OCI-LY1 (cell line): Measurements from ENCODE around the gene PEX12.

Experiments used
- EZH2 ChIP-seq: fragments of 200-600 bp; sonication (generic), shearing (Covaris generic); IDR thresholded peaks from 2 replicates; pipeline ENCODE4 v1.8.0; 2017; ENCODE audit warnings: borderline replicate concordance, mixed run types, mild to moderate bottlenecking, antibody characterized with exemption, low read length, moderate library complexity, mixed read lengths
- TF ChIP-seq, protein P1 (sequence below): fragments of 200-600 bp; sonication (generic), shearing (Covaris generic); IDR thresholded peaks from 2 replicates; pipeline ENCODE4 v1.5.1; 2017; ENCODE audit warnings: mild to moderate bottlenecking, antibody characterized with exemption, low read length, moderate library complexity, mixed read lengths

DNA sequence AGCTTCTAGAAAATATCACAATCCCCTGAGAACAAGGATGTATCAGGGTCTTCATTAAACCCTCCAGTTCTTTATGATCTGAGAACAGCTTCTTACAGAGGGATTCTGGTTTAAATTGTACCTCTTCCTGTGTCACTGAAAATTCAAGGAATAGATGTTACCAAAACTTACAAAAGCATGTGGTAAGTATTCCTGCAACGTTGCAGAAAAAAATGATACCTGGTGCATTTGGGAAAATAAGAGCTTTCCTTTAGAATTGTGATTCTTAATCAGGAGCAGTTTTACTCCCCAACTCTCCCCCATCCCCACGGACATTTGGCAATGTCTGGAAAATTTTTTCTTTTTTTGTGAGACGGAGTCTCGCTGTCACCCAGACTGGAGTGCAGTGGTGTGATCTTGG is 25.1 kb downstream of the PEX12 start:
- no peak for TF ChIP-seq EZH2
- TF ChIP-seq, protein P1, sequence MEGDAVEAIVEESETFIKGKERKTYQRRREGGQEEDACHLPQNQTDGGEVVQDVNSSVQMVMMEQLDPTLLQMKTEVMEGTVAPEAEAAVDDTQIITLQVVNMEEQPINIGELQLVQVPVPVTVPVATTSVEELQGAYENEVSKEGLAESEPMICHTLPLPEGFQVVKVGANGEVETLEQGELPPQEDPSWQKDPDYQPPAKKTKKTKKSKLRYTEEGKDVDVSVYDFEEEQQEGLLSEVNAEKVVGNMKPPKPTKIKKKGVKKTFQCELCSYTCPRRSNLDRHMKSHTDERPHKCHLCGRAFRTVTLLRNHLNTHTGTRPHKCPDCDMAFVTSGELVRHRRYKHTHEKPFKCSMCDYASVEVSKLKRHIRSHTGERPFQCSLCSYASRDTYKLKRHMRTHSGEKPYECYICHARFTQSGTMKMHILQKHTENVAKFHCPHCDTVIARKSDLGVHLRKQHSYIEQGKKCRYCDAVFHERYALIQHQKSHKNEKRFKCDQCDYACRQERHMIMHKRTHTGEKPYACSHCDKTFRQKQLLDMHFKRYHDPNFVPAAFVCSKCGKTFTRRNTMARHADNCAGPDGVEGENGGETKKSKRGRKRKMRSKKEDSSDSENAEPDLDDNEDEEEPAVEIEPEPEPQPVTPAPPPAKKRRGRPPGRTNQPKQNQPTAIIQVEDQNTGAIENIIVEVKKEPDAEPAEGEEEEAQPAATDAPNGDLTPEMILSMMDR: no peak
